Subcutaneous abdominal adipose tissue (tissue), 5 donors: ENCODE measurements around the gene DUSP14.
"Not testable (repeated sequence)": the region's sequence is repeated elsewhere in the genome, so short reads cannot be mapped to it uniquely, and the experiment has no call there.

Experiments
- H3K27ac ChIP-seq: one replicate; pipeline ENCODE4 v1.7.0; 2013; ENCODE audit warnings: low read depth, mild to moderate bottlenecking, inconsistent platforms, low read length, moderate library complexity
- H3K27me3 ChIP-seq, 5 donors: one replicate each; pipeline ENCODE4 v1.7.0; 2013; ENCODE audit warnings: low read length in 5 of 5, inconsistent platforms in 1 of 5; ENCODE audit not compliant: control insufficient read depth in 5 of 5, insufficient read depth in 4 of 5
- H3K36me3 ChIP-seq, 5 donors: one replicate each; pipeline ENCODE4 v1.7.0; 2013; ENCODE audit warnings: low read length in 5 of 5; ENCODE audit not compliant: control insufficient read depth in 5 of 5, insufficient read depth in 5 of 5
- H3K4me1 ChIP-seq, 5 donors: one replicate each; pipeline ENCODE4 v1.7.0; 2013; ENCODE audit warnings: low read length in 5 of 5, mild to moderate bottlenecking in 3 of 5, moderate library complexity in 1 of 5; ENCODE audit not compliant: control insufficient read depth in 5 of 5, insufficient read depth in 5 of 5
- H3K4me3 ChIP-seq, 5 donors: one replicate each; pipeline ENCODE4 v1.7.0; 2013; ENCODE audit warnings: low read length in 5 of 5, low read depth in 1 of 5
- H3K9ac ChIP-seq, 5 donors: one replicate each; pipeline ENCODE4 v1.7.0; 2013; ENCODE audit warnings: low read length in 5 of 5, mild to moderate bottlenecking in 4 of 5, moderate library complexity in 3 of 5
- H3K9me3 ChIP-seq, 5 donors: one replicate each; pipeline ENCODE4 v1.7.0; 2013; ENCODE audit warnings: low read length in 5 of 5; ENCODE audit not compliant: control insufficient read depth in 5 of 5
- donor health status: healthy.
- donor health status: healthy.
- donor health status: healthy.
- donor health status: healthy.
- donor health status: healthy.

Gene DUSP14

GRCh38 chr17:37489197-37490001 is at the start of gene DUSP14:
TSS of gene DUSP14 (plus strand) at chr17:37489891. CDS start at chr17:37512273, 22,382 bp downstream.
- Histone ChIP-seq H3K4me3 (peak within 1 kb of the TSS; percentile 77 to 90 (median 87)), H3K9ac (peak within 1 kb of the TSS; percentile 49 to 89 (median 82)), H3K27ac (peak within 1 kb of the TSS; percentile 91), H3K36me3 (no peaks in the 10 kb centered on the region), H3K9me3 (no peaks in the 10 kb centered on the region), H3K4me1 (peaks cover 0 to 63% (median 57%) of the 10 kb centered on the region in 5 donors), H3K27me3 (no peaks in the 10 kb centered on the region)

GRCh38 chr17:37440424-37440823 is 49.3 kb upstream of the DUSP14 start:
- H3K27me3 ChIP-seq: no peaks in the 10 kb centered on the region
- H3K9me3 ChIP-seq: no peaks in the 10 kb centered on the region
- H3K27ac ChIP-seq: no peak overlapping the region
- H3K4me3 ChIP-seq: no peak overlapping the region
- H3K36me3 ChIP-seq: peaks cover 31 to 70% (median 56%) of the 10 kb centered on the region in 5 donors
- no peaks in the 10 kb centered on the region for H3K4me1 ChIP-seq
- H3K9ac ChIP-seq: no peak overlapping the region

- not testable (repeated sequence) for H3K27me3 ChIP-seq, H3K27ac ChIP-seq, H3K4me1 ChIP-seq, H3K9ac ChIP-seq, H3K4me3 ChIP-seq, H3K9me3 ChIP-seq
- peaks cover 35 to 75% (median 59%) of the 10 kb centered on the region in 5 donors for H3K36me3 ChIP-seq
Observed at GRCh38 chr17:37441369-37442014, 48.2 kb upstream of the DUSP14 start.

GRCh38 chr17:37446027-37446426 is 43.7 kb upstream of the DUSP14 start:
- Histone ChIP-seq H3K36me3 (peaks cover 35 to 72% (median 50%) of the 10 kb centered on the region in 5 donors), H3K27me3 (no peaks in the 10 kb centered on the region), H3K9ac (no peak overlapping the region), H3K27ac (no peak overlapping the region), H3K4me1 (no peaks in the 10 kb centered on the region), H3K9me3 (no peaks in the 10 kb centered on the region), H3K4me3 (no peak overlapping the region)

- Histone ChIP-seq H3K36me3 (peaks cover 33 to 60% (median 38%) of the 10 kb centered on the region in 5 donors), H3K27me3 (no peaks in the 10 kb centered on the region), H3K4me3 (no peak overlapping the region), H3K27ac (no peak overlapping the region), H3K9me3 (no peaks in the 10 kb centered on the region), H3K9ac (no peak overlapping the region), H3K4me1 (no peaks in the 10 kb centered on the region)
Observed at GRCh38 chr17:37447641-37448040, 42.0 kb upstream of the DUSP14 start.

GRCh38 chr17:37450112-37450511 is 39.6 kb upstream of the DUSP14 start:
- no peak overlapping the region for H3K9ac ChIP-seq
- no peak overlapping the region for H3K4me3 ChIP-seq
- H3K36me3 ChIP-seq: peaks cover 11 to 38% (median 24%) of the 10 kb centered on the region in 5 donors
- no peaks in the 10 kb centered on the region for H3K9me3 ChIP-seq
- H3K27ac ChIP-seq: no peak overlapping the region
- no peaks in the 10 kb centered on the region for H3K4me1 ChIP-seq
- no peaks in the 10 kb centered on the region for H3K27me3 ChIP-seq

GRCh38 chr17:37457801-37458200 is 31.9 kb upstream of the DUSP14 start:
- H3K27ac ChIP-seq: not testable (repeated sequence)
- peaks cover 8 to 22% (median 16%) of the 10 kb centered on the region in 5 donors for H3K36me3 ChIP-seq

GRCh38 chr17:37458805-37459204 is 30.9 kb upstream of the DUSP14 start:
- Histone ChIP-seq H3K27ac (no peak overlapping the region), H3K4me1 (no peaks in the 10 kb centered on the region), H3K4me3 (no peak overlapping the region), H3K27me3 (no peaks in the 10 kb centered on the region), H3K9ac (no peak overlapping the region), H3K9me3 (no peaks in the 10 kb centered on the region), H3K36me3 (peaks cover 8 to 27% (median 18%) of the 10 kb centered on the region in 5 donors)

More at GRCh38 chr17:37457801-37458200, 31.9 kb upstream of the DUSP14 start:
- H3K27me3 ChIP-seq, H3K4me1 ChIP-seq, H3K9me3 ChIP-seq, H3K4me3 ChIP-seq, H3K9ac ChIP-seq: not testable (repeated sequence)

- Histone ChIP-seq H3K27ac (no peak overlapping the region), H3K27me3 (no peaks in the 10 kb centered on the region), H3K36me3 (peaks cover 6 to 36% (median 33%) of the 10 kb centered on the region in 5 donors), H3K4me1 (peaks cover 0 to 3% (median 0%) of the 10 kb centered on the region in 5 donors), H3K9ac (no peak overlapping the region), H3K4me3 (no peak overlapping the region), H3K9me3 (no peaks in the 10 kb centered on the region)
Observed at GRCh38 chr17:37461668-37462067, 28.0 kb upstream of the DUSP14 start.

- peaks cover 0 to 3% (median 0%) of the 10 kb centered on the region in 5 donors for H3K4me1 ChIP-seq
- no peaks in the 10 kb centered on the region for H3K27me3 ChIP-seq
- peaks cover 7 to 40% (median 35%) of the 10 kb centered on the region in 5 donors for H3K36me3 ChIP-seq
- no peak overlapping the region for H3K9ac ChIP-seq
- H3K4me3 ChIP-seq: no peak overlapping the region
- H3K27ac ChIP-seq: no peak overlapping the region
- no peaks in the 10 kb centered on the region for H3K9me3 ChIP-seq
Observed at GRCh38 chr17:37462492-37462891, 27.2 kb upstream of the DUSP14 start.
